ENCODE results near the gene ARRDC1.

Gene ARRDC1

GRCh38 chr9:137593176-137593575, 12.3 kb upstream of the ARRDC1 start:
- TF ChIP-seq GATA2 (IDR thresholded peaks at IDR 0.05; ENCODE audit: low read depth, low read length): no peak
- no peak for TF ChIP-seq GATA3 (IDR thresholded peaks at IDR 0.05; ENCODE audit: low read depth, low read length)

DNA sequence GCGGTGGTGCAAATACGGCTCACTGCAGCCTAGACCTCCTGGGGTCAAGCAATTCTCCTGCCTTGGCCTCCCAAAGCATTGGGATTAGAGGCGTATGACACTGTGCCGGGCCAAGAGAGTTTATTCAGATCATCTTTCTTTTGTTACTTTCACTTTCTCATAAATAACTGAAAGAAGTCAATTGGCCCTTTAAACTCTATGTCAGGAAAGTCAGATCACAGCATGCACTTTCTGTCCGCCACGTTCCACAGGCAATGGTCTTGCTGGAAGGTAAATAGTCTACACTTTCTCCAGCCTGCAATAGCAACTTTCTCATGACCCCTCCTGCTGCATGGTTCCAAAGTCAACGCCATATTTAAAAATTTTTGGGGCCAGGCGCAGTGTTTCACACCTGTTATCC, 6.5 kb upstream of the ARRDC1 start:
- TF ChIP-seq GATA3 (IDR thresholded peaks at IDR 0.05; ENCODE audit: low read depth, low read length) (no peak), GATA2 (IDR thresholded peaks at IDR 0.05; ENCODE audit: low read depth, low read length) (no peak)

- TF ChIP-seq GATA3 (IDR thresholded peaks at IDR 0.05; ENCODE audit: low read depth, low read length): no peak
- TF ChIP-seq GATA2 (IDR thresholded peaks at IDR 0.05; ENCODE audit: low read depth, low read length): no peak
Observed at GRCh38 chr9:137602661-137603060, 2.8 kb upstream of the ARRDC1 start.

DNA sequence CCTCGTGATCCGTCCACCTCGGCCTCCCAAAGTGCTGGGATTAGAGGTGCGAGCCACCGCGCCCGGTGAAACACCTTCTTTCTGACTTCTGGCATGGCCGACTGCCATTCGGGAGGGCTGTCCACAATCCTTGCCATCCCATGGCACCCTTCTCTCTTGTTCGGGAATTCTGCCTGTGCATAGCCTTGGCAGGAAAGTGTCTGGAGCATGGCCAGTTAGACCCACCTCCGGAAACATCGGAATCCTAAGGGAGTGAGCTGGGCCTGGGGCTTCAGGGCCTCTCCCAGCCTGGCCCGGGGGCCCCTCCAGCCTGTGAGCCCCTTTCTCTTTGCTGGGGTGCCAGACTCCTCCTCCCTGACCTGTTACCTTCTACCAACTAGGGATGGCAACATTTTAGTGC, 1.6 kb upstream of the ARRDC1 start:
- no peak for TF ChIP-seq GATA3 (IDR thresholded peaks at IDR 0.05; ENCODE audit: low read depth, low read length)
- no peak for TF ChIP-seq GATA2 (IDR thresholded peaks at IDR 0.05; ENCODE audit: low read depth, low read length)

DNA sequence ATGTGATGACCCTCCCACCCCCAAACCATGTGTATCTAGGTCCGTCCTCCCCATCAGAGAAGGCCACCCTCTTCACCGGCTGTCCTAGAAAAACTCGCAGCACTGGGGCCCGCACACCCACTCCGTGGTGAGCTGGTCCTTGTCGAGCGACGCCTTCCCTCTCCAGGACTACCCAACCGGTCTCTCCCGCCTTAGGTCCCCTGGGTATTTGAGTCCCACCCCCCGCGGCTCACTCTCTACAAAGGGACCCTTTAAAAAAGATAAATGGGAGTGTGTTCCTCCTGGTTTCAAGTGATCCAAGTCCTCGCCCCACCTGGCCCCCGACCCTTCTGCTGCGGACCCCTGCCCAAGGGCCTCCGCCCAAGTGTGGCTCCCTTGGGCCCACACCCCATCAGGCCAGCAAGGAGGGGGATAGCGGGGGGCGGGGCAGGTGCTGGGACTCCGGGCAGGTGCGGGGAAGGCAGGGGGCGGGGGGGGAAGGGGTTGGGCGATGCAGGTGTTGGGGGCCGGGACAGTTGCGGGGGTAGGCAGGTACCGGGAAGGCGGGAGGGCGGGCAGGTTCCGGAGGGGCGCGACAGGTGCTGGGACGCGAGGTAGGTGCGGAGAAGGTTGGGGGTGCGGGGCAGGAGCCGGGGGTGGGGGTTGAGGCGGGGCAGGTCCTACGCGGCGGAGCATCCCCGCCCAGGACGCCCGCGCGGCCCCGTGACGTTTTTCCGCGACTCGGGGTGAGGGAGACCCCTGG, 970 bp upstream of the ARRDC1 start:
- no peak for TF ChIP-seq GATA3 (IDR thresholded peaks at IDR 0.05; ENCODE audit: low read depth, low read length)
- no peak for TF ChIP-seq GATA2 (IDR thresholded peaks at IDR 0.05; ENCODE audit: low read depth, low read length)

DNA sequence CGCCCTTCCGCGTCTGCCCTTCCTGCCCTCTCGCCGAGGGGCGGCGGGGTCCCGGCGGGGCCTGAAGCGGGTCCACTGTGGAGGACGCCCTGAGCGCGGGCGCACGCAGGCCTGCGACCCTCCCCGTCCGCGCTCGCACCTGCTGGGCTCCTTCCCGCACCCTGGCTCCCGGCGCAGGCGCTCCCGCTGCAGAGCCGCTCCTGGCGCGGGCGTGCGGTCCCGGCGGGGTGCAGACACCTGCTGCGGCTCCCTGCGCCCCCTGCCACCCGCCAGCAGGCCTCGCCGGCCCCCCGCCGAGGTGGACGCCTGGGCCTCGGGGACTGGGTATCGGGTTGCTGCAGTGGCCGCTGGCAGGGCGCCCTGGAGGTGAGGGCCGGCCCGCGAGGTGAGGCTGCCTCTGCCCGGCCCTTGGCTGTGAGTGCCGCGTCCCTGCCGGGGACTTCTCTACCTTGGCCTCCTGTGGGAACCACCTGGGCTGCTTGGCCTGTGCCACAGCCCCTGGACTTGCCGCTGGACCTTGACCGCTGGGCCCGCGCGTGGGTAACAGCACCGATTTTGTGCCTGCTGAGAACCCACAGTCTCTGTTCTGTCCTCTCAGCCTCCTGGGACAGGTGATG, 627 bp downstream of the ARRDC1 start:
- TF ChIP-seq GATA3 (IDR thresholded peaks at IDR 0.05; ENCODE audit: low read depth, low read length): no peak
- TF ChIP-seq GATA2 (IDR thresholded peaks at IDR 0.05; ENCODE audit: low read depth, low read length): no peak

GRCh38 chr9:137606734-137607138, 1.2 kb downstream of the ARRDC1 start:
- TF ChIP-seq GATA3 (IDR thresholded peaks at IDR 0.05; ENCODE audit: low read depth, low read length) (no peak), GATA2 (IDR thresholded peaks at IDR 0.05; ENCODE audit: low read depth, low read length) (no peak)

DNA sequence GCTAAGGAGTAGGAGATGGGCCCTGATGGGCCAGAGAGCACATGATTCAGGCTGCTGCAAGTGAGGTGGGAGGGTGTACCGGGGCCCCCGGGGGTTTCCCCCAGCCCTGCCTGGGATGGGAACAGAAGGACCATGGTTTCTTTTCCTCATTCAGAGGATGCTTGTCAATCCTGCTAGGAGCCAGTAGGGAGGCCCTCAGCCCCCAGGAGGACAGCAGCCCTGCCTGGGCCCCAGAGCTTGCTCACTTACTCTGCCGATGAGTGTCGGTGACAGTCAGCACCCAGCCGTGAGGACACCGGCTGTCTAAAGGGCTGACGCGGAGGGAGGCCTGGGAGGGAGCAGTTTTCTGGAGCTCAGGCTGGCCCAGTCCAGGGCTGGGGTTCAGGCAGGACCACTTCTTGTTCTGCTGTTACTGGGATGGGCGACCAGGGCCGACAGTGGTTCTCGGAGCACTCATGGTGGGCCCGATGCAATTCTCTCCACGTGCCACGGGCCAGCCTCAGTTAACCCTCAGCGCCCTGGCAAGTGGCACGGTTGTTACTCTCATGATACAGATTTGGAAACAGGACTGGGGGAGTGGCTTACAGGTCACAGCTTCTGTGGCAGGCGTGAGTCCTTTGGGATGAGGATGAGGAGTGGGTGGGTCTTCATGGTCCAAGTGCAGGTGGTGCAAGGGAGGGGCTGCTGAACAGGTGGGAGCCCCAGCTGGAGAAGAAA, 1.8 kb downstream of the ARRDC1 start:
- TF ChIP-seq GATA2 (IDR thresholded peaks at IDR 0.05; ENCODE audit: low read depth, low read length): no peak
- no peak for TF ChIP-seq GATA3 (IDR thresholded peaks at IDR 0.05; ENCODE audit: low read depth, low read length)

- no peak for TF ChIP-seq GATA2 (IDR thresholded peaks at IDR 0.05; ENCODE audit: low read depth, low read length)
- no peak for TF ChIP-seq GATA3 (IDR thresholded peaks at IDR 0.05; ENCODE audit: low read depth, low read length)
Observed at GRCh38 chr9:137610944-137611343, 5.5 kb downstream of the ARRDC1 start.

DNA sequence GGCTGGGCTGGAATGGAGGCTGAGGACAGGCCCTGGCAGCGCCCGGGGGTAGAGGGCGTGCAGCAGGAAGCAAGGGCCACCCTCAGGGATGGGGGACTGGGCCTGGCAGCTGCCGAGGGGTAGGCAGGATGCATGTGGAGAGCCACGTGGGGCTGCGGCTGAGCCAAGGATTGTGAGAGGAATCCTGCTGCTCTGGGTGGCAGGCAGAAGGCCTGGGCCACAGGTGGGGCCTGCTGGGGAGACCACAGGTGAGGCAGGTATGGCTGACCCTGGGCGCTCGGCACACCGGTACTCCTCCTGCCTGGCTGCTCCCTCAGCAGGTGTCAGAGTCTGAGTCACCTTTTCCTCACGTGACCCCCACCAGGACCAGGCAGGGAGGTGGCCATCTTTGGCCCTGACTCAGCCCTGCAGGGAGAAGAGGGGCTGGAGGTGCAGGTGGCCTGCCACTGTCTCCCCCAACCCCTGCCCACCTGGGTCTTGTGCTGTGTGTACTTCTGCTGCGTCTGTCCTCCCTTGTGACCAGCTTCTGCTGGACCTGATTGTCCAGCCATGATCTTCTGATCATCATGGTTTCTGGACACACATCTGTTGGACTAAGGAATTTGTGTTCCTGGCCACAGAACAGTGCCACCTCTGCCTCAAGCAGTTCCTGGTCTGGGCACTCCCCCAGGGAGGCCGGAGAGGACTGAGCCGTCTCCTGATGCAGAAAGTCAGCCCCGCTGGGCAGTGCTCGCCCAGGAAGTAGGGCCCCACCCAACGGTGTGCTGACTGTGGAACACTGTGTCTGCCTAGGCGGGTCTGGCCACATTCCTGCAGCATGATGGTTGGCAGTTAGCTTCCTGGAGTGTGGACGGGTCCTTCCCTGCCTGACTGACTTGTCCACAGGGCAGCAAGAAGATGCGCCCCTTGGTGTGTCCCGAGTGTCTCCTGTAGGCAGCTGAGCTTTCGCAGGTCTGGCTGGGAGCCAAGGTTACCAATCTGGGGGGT, 6.4 kb downstream of the ARRDC1 start:
- TF ChIP-seq GATA2 (IDR thresholded peaks at IDR 0.05; ENCODE audit: low read depth, low read length) (no peak), GATA3 (IDR thresholded peaks at IDR 0.05; ENCODE audit: low read depth, low read length) (no peak)

- TF ChIP-seq GATA3 (IDR thresholded peaks at IDR 0.05; ENCODE audit: low read depth, low read length) (no peak), GATA2 (IDR thresholded peaks at IDR 0.05; ENCODE audit: low read depth, low read length) (no peak)
Observed at GRCh38 chr9:137612741-137613142, 7.3 kb downstream of the ARRDC1 start.

GRCh38 chr9:137613259-137613658, 7.8 kb downstream of the ARRDC1 start:
- TF ChIP-seq GATA2 (IDR thresholded peaks at IDR 0.05; ENCODE audit: low read depth, low read length) (no peak), GATA3 (IDR thresholded peaks at IDR 0.05; ENCODE audit: low read depth, low read length) (no peak)

GRCh38 chr9:137613738-137614523, 8.4 kb downstream of the ARRDC1 start:
- TF ChIP-seq GATA3 (IDR thresholded peaks at IDR 0.05; ENCODE audit: low read depth, low read length) (no peak), GATA2 (IDR thresholded peaks at IDR 0.05; ENCODE audit: low read depth, low read length) (no peak)

Data from SH-SY5Y (cell line).